WTC11 (cell line): ENCODE measurements around the gene COA1. TPM values are rescaled to one million over a fixed set of nuclear protein-coding genes. Genes with fewer than 3 reads are reported as not detected.

Experiments used
- ATAC-seq: fragments of 200-7000 bp; cut with Tn5 transposase; 2 replicates; pipeline ENCODE4 v1.10.0; 2021; ENCODE audit warnings: mild to moderate bottlenecking, moderate library complexity
- CTCF ChIA-PET: fragments of 300-600 bp; sonication (Branson Sonifier 250); formaldehyde crosslinking; loops from one replicate; lab custom pipeline; 2021; ENCODE audit warnings: antibody characterized with exemption; lab: Charles Lee
- POLR2A ChIA-PET: fragments of 350-600 bp; sonication (Branson Sonifier 250); formaldehyde crosslinking; loops from one replicate; lab custom pipeline; 2021; ENCODE audit warnings: antibody characterized with exemption; lab: Charles Lee
- DNase-seq: peaks from one replicate; pipeline ENCODE4 v3.0.0; 2021; ENCODE audit warnings: low spot score
- H3K27ac Mint-ChIP-seq: 2 replicates; pipeline ENCODE4 v1.8.0; 2021; ENCODE audit warnings: mixed read lengths
- H3K27me3 Mint-ChIP-seq: 2 replicates; pipeline ENCODE4 v1.8.0; 2021; ENCODE audit warnings: low read depth, mild to moderate bottlenecking, moderate library complexity, mixed read lengths
- H3K36me3 Mint-ChIP-seq: 2 replicates; pipeline ENCODE4 v1.8.0; 2021; ENCODE audit warnings: mixed read lengths
- H3K4me1 Mint-ChIP-seq: 2 replicates; pipeline ENCODE4 v1.8.0; 2022; ENCODE audit warnings: mixed read lengths
- H3K4me3 Mint-ChIP-seq: 2 replicates; pipeline ENCODE4 v1.8.0; 2021; ENCODE audit warnings: mild to moderate bottlenecking, moderate library complexity, mixed read lengths
- H3K9me3 Mint-ChIP-seq: 2 replicates; pipeline ENCODE4 v1.8.0; 2021; ENCODE audit warnings: mixed read lengths
- ATF2 ChIP-seq: sonication (generic); formaldehyde crosslinking; IDR thresholded peaks from 2 replicates; pipeline ENCODE4 v1.8.1; 2022; ENCODE audit warnings: low read depth, missing genetic modification reagents, borderline replicate concordance
- E2F1 ChIP-seq: sonication (generic); formaldehyde crosslinking; IDR thresholded peaks from 2 replicates; pipeline ENCODE4 v1.8.0; 2022; ENCODE audit warnings: mild to moderate bottlenecking, missing genetic modification reagents
- ESRRA ChIP-seq: sonication (generic); formaldehyde crosslinking; IDR thresholded peaks from 2 replicates; pipeline ENCODE4 v1.8.1; 2022; ENCODE audit warnings: mild to moderate bottlenecking, missing genetic modification reagents, borderline replicate concordance
- FOXP4 ChIP-seq: sonication (generic); formaldehyde crosslinking; IDR thresholded peaks from 2 replicates; pipeline ENCODE4 v1.8.0; 2022; ENCODE audit warnings: mild to moderate bottlenecking, missing genetic modification reagents
- GABPB1 ChIP-seq: sonication (generic); formaldehyde crosslinking; IDR thresholded peaks from 2 replicates; pipeline ENCODE4 v1.8.1; 2023; ENCODE audit warnings: mild to moderate bottlenecking, missing genetic modification reagents
- GRHL2 ChIP-seq: fragments of 250-450 bp; sonication (Bioruptor Pico); IDR thresholded peaks from 2 replicates; pipeline ENCODE4 v1.8.0; 2022; ENCODE audit warnings: mild to moderate bottlenecking, moderate library complexity; ENCODE audit not compliant: insufficient replicate concordance, severe bottlenecking
- GTF2I ChIP-seq: fragments of 250-450 bp; sonication (Bioruptor Pico); conservative IDR thresholded peaks from 2 replicates; pipeline ENCODE4 v1.4.0; 2021; ENCODE audit warnings: mild to moderate bottlenecking
- HMGA2 ChIP-seq: fragments of 250-450 bp; sonication (Bioruptor Pico); IDR thresholded peaks from 2 replicates; pipeline ENCODE4 v1.4.0; 2021; ENCODE audit warnings: mild to moderate bottlenecking, moderate library complexity
- HMGXB4 ChIP-seq: sonication (generic); formaldehyde crosslinking; IDR thresholded peaks from 2 replicates; pipeline ENCODE4 v1.8.1; 2023; ENCODE audit warnings: mild to moderate bottlenecking, moderate library complexity, missing genetic modification reagents
- JUN ChIP-seq: sonication (generic); formaldehyde crosslinking; IDR thresholded peaks from 2 replicates; pipeline ENCODE4 v1.8.0; 2023; ENCODE audit warnings: mild to moderate bottlenecking, missing genetic modification reagents
- NR3C1 ChIP-seq: sonication (generic); formaldehyde crosslinking; conservative IDR thresholded peaks from 2 replicates; pipeline ENCODE4 v1.8.1; 2023; ENCODE audit warnings: low read depth, mild to moderate bottlenecking, missing genetic modification reagents
- USF2 ChIP-seq: sonication (generic); formaldehyde crosslinking; IDR thresholded peaks from 2 replicates; pipeline ENCODE4 v1.8.1; 2023; ENCODE audit warnings: mild to moderate bottlenecking, missing genetic modification reagents, moderate library complexity
- ZNF121 ChIP-seq: sonication (generic); formaldehyde crosslinking; IDR thresholded peaks from 2 replicates; pipeline ENCODE4 v1.8.0; 2023; ENCODE audit warnings: missing genetic modification reagents
- ZNF138 ChIP-seq: sonication (generic); formaldehyde crosslinking; conservative IDR thresholded peaks from 2 replicates; pipeline ENCODE4 v1.8.1; 2022; ENCODE audit warnings: mild to moderate bottlenecking, moderate library complexity, missing genetic modification reagents
- ZNF281 ChIP-seq: sonication (generic); formaldehyde crosslinking; IDR thresholded peaks from 2 replicates; pipeline ENCODE4 v1.8.0; 2023; ENCODE audit warnings: mild to moderate bottlenecking, missing genetic modification reagents
- ZNF317 ChIP-seq: sonication (generic); formaldehyde crosslinking; IDR thresholded peaks from 2 replicates; pipeline ENCODE4 v1.8.1; 2023; ENCODE audit warnings: low read depth, mild to moderate bottlenecking, moderate library complexity, missing genetic modification reagents, borderline replicate concordance
- ZNF396 ChIP-seq: fragments of 250-450 bp; sonication (Bioruptor Pico); IDR thresholded peaks from 2 replicates; pipeline ENCODE4 v1.8.0; 2021; ENCODE audit warnings: mild to moderate bottlenecking, moderate library complexity, borderline replicate concordance
- ZNF416 ChIP-seq: fragments of 250-450 bp; sonication (Bioruptor Pico); IDR thresholded peaks from 2 replicates; pipeline ENCODE4 v1.9.0; 2021; ENCODE audit warnings: mild to moderate bottlenecking, inconsistent platforms
- ZSCAN18 ChIP-seq: fragments of 250-450 bp; sonication (Bioruptor Pico); IDR thresholded peaks from 2 replicates; pipeline ENCODE4 v2.1.2; 2022; ENCODE audit warnings: mild to moderate bottlenecking, moderate library complexity
- total RNA-seq: library from RNA; stranded (reverse); gene quantifications from 3 replicates; pipeline ENCODE4 v1.2.3, GENCODE V29; 2021

Gene COA1
- total RNA-seq, 1 experiment from 2014 or later, result 132 TPM

GRCh38 chr7:43621729-43622448 is 107.4 kb downstream of the COA1 start (continued):
- TF ChIP-seq E2F1 (CRISPR knock-in tag) (no peak), HMGA2 (CRISPR knock-in tag) (no peak)

- ChIA-PET CTCF (interaction anchor here (3.6 kb wide), 1 partner anchor 37 kb away, joined by 21 read pairs; the partner anchor contains the start of gene STK17A), POLR2A (no interaction called here)
- ATAC-seq, result no peak
- TF ChIP-seq NR3C1 (CRISPR knock-in tag), result no peak
- TF ChIP-seq ZNF396 (CRISPR knock-in tag), result no peak
- DNase-seq, result no peak
- H3K36me3 Mint-ChIP-seq, result peaks cover 13% of the 10 kb centered on the region; the same call in 1 of the 2 replicates
- H3K27ac Mint-ChIP-seq, result no peak overlapping the region
- H3K27me3 Mint-ChIP-seq, result no peaks in the 10 kb centered on the region
- no peaks in the 10 kb centered on the region for H3K9me3 Mint-ChIP-seq
- H3K4me1 Mint-ChIP-seq, result peaks cover 12% of the 10 kb centered on the region
- H3K4me3 Mint-ChIP-seq, result no peak overlapping the region
Measured at GRCh38 chr7:43619213-43620012, 109.9 kb downstream of the COA1 start.

- H3K4me3 Mint-ChIP-seq, result no peak overlapping the region
- POLR2A ChIA-PET, result no interaction called here
- no peaks in the 10 kb centered on the region for H3K9me3 Mint-ChIP-seq
- peaks cover 7% of the 10 kb centered on the region; the same call in 1 of the 2 replicates for H3K36me3 Mint-ChIP-seq
- no peak overlapping the region for H3K27ac Mint-ChIP-seq
- no peaks in the 10 kb centered on the region for H3K27me3 Mint-ChIP-seq
- peak; percentile 18; the same call in 1 of the 2 replicates for ATAC-seq
- CTCF ChIA-PET, result interaction anchor here (4.0 kb wide), 1 partner anchor 35 kb away, joined by 18 read pairs; the partner anchor contains the start of gene STK17A
- DNase-seq, result no peak
- H3K4me1 Mint-ChIP-seq, result peaks cover 12% of the 10 kb centered on the region
- TF ChIP-seq FOXP4 (CRISPR knock-in tag) (no peak), ZNF416 (no peak), ZNF121 (CRISPR knock-in tag) (no peak), ZSCAN18 (no peak), HMGXB4 (CRISPR knock-in tag) (no peak), GTF2I (no peak), NR3C1 (CRISPR knock-in tag) (no peak), ESRRA (CRISPR knock-in tag) (no peak), ZNF281 (no peak), ATF2 (no peak), GRHL2 (CRISPR knock-in tag) (no peak), USF2 (CRISPR knock-in tag) (no peak), GABPB1 (CRISPR knock-in tag) (no peak), JUN (CRISPR knock-in tag) (no peak), ZNF317 (CRISPR knock-in tag) (no peak), ZNF138 (CRISPR knock-in tag) (no peak)
Measured at GRCh38 chr7:43618073-43618472, 111.2 kb downstream of the COA1 start.
